ENCODE results near the gene CAMTA1. TPM values are rescaled to one million over a fixed set of nuclear protein-coding genes. Genes with fewer than 3 reads are reported as not detected.

The CAMTA1 gene
- total RNA-seq, 4 donors from 2014 or later, result 45.3 to 68.9 (median 62.0) TPM

- no peak for TF ChIP-seq CTCF (IDR thresholded peaks at IDR 0.05)
- ATAC-seq (ENCODE audit: low FRiP score), result no peak
- no peak for DNase-seq (ENCODE audit: low spot score)
Measured at GRCh38 chr1:7251454-7251800, 466.2 kb downstream of the CAMTA1 start.

GRCh38 chr1:7252411-7253117 lies 467.3 kb downstream of the CAMTA1 start:
- DNase-seq (ENCODE audit: low spot score) (no peak), ATAC-seq (ENCODE audit: low FRiP score) (no peak)
- TF ChIP-seq CTCF (IDR thresholded peaks at IDR 0.05), result no peak

DNA sequence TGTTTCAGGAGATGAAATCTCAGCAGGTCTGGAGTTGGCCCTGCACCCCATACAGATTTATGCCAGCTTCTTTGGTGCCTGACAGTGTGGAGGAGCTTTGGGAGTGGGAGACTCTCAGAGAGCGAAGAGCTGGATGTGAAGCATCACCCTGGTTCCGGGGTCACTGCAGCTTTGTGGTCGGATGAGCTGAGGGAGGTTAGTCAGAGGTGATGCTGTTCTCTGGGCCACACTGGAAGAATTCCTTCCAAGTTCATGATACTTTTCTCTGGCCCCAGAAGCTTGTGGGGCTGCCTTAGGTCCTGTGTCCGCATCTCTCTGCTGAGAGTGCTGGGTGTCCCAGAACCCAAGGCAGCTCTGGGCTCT lies 467.8 kb downstream of the CAMTA1 start:
- DNase-seq (ENCODE audit: low spot score) (no peak), ATAC-seq (ENCODE audit: low FRiP score) (no peak)

DNA sequence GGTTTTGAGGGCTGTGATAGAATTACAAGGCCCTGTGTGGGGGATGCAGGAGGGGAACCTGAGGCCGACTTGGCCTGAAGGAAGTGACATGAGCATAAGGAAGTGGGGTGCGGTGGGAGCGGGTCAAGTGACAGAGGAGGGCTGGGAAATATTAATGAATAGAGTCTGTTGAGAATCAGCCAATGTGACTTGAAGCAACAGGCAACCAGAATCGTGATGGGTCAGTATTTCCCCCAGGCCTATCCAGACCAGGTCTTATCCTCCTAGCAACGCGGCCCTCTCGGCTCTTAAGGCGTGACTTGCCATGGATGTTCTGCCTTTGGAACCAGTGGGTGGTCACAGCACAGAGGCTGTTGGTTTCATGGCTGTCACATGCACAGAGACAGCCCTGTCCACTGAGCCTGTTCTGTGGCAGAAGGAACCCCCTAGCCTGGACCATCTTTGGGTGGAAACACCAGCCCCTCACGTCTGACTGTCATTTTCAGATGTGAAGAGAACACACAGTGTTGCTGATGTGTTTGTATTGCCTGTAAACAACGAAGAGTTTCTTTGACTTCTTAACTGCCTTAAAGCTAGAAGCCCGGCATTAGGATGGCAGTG lies 468.8 kb downstream of the CAMTA1 start:
- DNase-seq (ENCODE audit: low spot score) (no peak), ATAC-seq (ENCODE audit: low FRiP score) (no peak)
- no peak for TF ChIP-seq CTCF (IDR thresholded peaks at IDR 0.05)

More for the DNA sequence above, 467.8 kb downstream of the CAMTA1 start:
- no peak for TF ChIP-seq CTCF (IDR thresholded peaks at IDR 0.05)

DNA sequence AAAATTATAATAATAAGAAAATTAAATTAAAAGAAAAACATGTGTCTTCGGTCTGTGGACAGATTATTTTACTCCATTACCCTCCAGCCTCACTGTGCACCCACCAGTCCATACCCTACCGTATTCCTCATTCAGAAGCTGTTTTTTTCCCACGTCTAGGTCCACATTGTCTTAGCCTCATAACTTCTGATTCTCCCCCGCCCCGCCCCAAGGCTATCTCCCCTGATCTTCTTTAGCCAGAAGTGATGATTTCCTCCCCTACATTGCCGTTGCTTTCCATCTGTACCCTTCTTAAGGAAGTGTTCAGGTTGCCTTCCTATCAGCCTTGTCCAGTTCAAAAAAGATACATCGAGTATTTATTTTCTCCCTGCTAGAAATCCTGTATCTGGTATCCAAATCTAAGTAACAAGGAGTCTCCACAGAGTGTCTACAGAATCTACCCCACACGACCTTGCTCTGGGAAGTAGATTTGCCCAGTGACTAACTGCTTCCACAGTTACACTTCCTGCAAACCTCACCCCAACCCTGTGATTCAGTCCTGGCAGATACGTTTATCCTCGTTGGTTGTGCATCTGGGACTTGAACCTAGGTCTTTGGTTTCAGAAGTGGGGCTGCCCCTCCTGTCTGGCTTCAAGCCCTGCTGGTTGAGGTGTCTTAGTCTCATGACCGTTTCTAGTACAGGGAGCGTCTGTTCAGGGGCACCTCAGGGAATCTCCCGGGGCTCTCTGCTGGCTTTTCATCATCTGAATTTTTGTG lies 470.2 kb downstream of the CAMTA1 start:
- no peak for ATAC-seq (ENCODE audit: low FRiP score)
- no peak for DNase-seq (ENCODE audit: low spot score)
- TF ChIP-seq CTCF (IDR thresholded peaks at IDR 0.05), result no peak

DNA sequence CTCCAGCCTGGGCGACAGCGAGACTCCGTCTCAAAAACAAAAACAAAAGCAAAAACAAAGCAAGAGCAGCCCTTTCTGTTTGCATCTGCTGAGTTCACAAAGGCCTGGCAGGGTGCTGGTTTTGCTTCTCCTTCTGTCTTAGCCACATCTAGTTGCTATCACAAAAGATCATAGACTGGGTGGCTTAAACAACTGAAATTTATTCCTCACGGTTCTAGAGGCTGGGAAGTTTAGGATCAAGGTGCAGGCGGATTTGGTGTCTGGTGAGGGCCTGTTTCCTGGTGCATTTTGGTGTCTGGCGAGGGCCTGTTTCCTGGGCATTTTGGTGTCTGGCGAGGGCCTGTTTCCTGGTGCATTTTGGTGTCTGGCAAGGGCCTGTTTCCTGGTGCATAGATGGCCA lies 471.3 kb downstream of the CAMTA1 start:
- no peak for TF ChIP-seq CTCF (IDR thresholded peaks at IDR 0.05)
- DNase-seq (ENCODE audit: low spot score), result no peak
- no peak for ATAC-seq (ENCODE audit: low FRiP score)

All from omental fat pad (tissue), 4 donors.